Thyroid gland (tissue), 4 donors: ENCODE measurements around the gene BRAF.

Experiments
- CTCF ChIP-seq, 6 experiments: fragments of 200-600 bp in 3 of 6; fragments of 450-650 bp in 3 of 6; sonication (generic) in 3 of 6; IDR thresholded peaks; one replicate each; pipeline ENCODE4 v1.5.1; 2016 to 2019; ENCODE audit warnings: antibody characterized with exemption in 6 of 6, mild to moderate bottlenecking in 2 of 6, inconsistent platforms in 1 of 6, moderate library complexity in 1 of 6
- POLR2A ChIP-seq, 2 donors: fragments of 450-650 bp; IDR thresholded peaks; one replicate each; pipeline ENCODE4 v1.6.1; 2017; ENCODE audit warnings: antibody characterized with exemption in 2 of 2, mild to moderate bottlenecking in 2 of 2, moderate library complexity in 1 of 2

DNA sequence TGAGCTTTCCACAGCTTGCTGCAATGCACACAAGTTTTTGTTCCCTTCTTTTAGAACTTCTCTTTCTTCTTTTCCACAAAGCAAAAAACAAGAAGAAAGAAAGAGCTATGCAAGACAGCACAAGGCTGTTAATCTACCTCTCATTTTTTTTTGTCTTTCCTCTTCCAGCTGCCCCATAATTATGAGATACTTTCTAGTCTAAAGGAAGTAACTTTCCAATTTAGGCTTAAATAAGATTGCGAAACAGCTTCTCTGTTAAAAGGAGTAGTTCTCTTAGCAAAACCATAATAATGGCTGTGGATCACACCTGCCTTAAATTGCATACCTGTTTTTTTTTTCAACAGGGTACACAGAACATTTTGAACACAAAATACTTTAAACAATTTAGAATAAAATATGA, 172.2 kb downstream of the BRAF start:
- TF ChIP-seq CTCF (IDR thresholded peaks at IDR 0.05) (no peak), POLR2A (IDR thresholded peaks at IDR 0.05) (no peak)
